HG03045 (cell line): Measurements from ENCODE around the gene MAOB.

ENCODE experiments used
- ATAC-seq: cut with Tn5 transposase; IDR thresholded peaks from one replicate; pipeline ENCODE4 v1.9.1; 2021; ENCODE audit warnings: mild to moderate bottlenecking, moderate library complexity; ENCODE audit not compliant: unreplicated experiment

Gene MAOB

GRCh38 chrX:43861750-43862149 lies 20.5 kb downstream of the MAOB start:
- ATAC-seq, result no peak

DNA sequence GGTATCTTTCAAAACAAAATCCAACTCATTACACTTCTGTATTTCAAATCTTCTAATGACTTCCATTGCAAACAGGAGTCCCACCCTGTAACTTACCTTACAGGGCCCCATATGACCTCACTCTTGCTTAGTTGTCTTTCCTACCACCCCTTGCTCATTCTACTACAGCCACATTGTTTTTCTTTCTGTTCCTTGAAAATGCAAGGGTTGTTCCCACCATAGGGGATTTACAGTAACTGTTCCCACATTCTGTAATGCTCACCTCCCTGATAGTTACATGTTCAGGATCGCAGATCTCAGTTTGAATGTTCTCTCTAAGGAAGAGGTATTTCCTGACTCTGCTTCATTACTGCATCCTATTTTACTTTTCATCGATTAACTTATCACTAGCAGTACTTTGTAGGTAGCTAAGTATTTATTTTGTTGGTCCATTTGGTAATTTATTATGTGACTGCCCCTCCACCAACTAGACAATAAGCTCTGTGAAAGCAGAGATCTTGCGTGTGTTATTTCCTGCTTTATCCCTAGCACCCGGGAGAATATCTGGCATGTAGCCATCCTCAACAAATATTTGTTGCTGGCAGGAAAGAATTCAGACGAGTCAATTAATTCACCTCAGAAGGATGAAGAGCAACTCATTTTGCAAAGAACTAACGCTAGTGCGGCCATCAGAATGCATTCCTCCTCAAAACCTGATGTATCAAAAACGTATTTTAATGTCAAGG lies 21.4 kb downstream of the MAOB start:
- no peak for ATAC-seq

DNA sequence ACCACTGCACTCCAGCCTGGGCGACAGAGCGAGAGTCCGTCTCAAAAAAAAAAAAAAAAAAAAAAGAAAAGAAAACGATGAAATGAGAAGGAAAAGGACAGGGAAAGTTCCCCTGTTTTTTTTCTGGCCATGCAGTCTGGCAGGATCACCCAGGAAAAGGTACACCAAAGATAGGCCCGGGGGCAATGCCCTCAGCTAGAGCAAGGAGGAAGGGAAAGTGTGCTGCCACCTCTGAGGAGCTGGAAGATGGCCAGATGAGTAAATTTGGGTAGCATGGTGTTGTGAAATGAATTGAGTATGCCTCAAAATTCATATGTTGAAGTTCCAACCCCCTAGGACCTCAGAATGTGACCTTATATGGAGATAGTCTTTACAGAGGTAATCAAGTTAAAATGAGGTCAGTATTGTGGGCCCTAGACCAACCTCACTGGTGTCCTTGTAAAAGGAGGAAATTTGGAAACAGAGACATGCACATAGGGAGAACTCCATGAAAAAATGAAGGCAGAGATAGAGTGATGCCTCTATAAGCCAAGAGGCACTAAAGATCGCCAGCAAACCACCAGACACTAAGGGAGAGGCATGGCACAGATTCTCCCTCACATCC lies 28.9 kb downstream of the MAOB start:
- ATAC-seq, result no peak

DNA sequence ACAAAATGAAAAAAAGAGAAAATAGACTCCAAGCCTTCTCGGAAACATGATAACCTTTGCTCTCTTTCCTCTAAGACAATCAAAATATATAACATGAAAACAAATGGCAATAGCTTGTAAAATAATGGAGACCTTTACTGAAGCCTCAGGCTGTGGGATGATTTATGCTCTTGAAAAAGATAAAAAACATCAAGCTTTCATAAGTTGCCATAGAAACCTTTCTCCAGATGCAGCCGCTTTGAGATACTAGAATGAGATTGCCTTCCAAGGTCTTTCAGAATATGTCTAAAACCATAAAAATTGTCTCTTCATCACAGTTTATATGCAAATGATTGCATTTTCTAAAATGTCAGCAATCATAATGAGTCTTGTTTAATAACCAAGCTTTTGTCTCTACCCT lies 31.6 kb downstream of the MAOB start:
- ATAC-seq, result no peak

DNA sequence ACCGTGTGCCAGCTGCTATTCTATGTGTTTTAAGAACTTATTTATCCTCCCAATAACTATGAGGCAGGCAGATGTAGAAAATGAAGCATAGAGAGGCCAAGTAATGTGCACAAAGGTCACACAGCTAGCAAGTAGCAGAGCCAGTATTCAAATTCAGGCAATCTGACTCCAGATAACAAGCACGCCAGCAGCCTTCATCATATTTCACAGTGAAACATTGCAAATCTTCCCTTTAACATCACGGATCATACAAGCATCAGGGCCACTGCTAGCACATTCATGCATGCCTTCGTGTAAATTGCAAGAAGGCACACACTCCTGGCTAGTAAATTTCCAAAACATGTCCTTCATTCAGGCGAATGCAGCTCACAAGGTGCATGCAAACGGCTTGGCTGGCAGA lies 33.1 kb downstream of the MAOB start:
- no peak for ATAC-seq

DNA sequence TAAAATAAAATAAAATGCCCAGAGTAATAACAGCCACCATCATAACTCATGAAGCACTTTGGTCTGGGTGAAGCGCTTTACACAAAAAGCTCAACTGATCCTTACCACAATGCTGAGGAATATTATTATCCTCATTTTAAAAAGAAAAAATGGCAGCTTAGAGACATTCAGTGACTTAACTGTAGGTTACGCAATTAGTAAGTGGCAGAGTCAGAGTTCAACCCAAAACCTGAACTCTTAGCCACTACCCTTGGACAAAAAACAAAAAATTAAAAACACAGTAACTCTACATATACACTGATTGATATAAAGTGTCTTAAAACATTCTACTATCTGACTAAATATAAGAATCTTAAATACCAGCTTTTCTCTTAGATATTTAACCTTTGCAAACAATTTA lies 34.9 kb downstream of the MAOB start:
- ATAC-seq, result no peak

- no peak for ATAC-seq
These were observed 35.7 kb downstream of the MAOB start for GRCh38 chrX:43846558-43846957.

GRCh38 chrX:43845776-43846175 lies 36.5 kb downstream of the MAOB start:
- no peak for ATAC-seq

DNA sequence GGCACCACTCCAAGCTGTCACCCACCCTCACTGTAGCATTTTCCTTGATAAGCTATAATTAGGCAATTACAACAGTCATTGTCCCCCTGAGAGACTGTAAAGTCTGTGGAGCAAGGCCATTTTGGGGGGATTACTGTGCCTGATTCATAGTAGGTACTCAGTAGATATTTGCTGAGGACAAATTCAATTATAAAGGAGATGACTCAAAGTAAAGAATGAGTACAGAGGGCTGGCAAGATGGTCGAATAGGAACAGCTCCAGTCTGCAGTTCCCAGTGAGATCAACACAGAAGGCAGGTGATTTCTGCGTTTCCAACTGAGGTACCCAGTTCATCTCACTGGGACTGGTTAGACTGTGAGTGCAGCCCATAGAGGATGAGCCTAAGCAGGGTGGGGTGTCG lies 42.0 kb downstream of the MAOB start:
- ATAC-seq, result no peak

- no peak for ATAC-seq
These were observed 45.6 kb downstream of the MAOB start for GRCh38 chrX:43836435-43837184.

- no peak for ATAC-seq
These were observed 46.7 kb downstream of the MAOB start for GRCh38 chrX:43835559-43835958.

GRCh38 chrX:43827791-43828190 lies 54.5 kb downstream of the MAOB start:
- no peak for ATAC-seq

GRCh38 chrX:43822014-43822413 lies 60.2 kb downstream of the MAOB start:
- ATAC-seq, result no peak

GRCh38 chrX:43817444-43817843 lies 64.8 kb downstream of the MAOB start:
- no peak for ATAC-seq

- no peak for ATAC-seq
These were observed 67.0 kb downstream of the MAOB start for GRCh38 chrX:43815209-43815608.

DNA sequence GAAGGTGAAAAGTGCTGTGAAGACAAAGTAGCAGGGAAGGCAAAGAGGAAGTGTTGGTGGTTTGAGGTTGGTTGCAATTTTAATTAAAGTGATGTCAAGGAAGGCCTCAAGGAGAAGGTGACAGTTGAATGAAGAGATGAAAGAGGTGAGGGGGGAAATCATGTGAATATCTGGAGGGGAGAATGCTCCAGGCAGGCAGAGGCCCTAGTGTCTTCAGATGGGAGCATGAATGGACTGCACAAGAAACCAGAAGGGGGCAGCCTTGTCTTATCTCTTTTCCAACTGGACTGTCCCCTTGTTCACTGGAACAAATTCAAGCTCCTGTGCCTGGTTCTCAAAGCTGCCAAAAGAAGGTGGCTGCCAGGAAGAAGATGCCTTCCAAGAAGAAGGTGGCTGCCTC lies 68.4 kb downstream of the MAOB start:
- no peak for ATAC-seq

GRCh38 chrX:43813319-43813718 lies 68.9 kb downstream of the MAOB start:
- no peak for ATAC-seq

- ATAC-seq, result no peak
These were observed 72.8 kb downstream of the MAOB start for GRCh38 chrX:43809463-43809862.

DNA sequence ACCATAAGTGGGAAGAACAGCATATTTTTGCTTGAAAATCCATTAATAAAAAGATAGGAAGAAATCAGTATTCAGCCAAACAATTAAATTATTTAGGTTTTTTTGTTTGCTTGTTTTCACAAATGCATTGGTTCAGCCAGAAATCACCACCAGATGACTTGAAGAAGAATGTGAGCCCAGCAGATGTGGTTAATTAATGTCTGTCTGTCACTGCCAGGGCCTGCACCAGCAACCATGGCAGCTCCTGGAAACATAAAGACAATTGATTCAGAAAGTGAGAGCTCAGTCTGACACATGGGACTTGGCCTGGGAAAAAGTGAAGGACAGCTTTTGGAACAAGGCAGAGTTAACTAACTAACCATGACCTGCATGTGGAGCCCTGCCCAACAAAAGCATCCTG lies 74.0 kb downstream of the MAOB start:
- no peak for ATAC-seq

- no peak for ATAC-seq
These were observed 76.7 kb downstream of the MAOB start for GRCh38 chrX:43805579-43805978.

DNA sequence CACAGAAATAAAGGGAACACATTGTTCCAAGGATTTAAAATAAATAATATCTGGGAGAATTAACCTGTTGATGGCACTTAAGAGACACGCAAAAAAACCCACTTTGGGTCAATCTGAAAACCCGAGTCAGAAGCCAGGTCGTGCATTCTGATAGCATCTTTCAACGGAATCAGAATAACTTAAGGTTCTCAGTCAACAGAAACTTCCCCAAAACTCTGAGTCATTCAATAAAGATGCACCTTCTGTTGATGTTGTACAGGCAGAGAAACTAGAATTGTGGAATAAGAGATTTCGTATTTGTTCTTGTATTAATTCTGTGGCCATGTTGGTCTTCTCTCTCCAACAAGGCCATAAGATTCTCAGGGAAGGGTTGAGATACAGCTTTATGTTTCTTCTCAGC lies 78.2 kb downstream of the MAOB start:
- ATAC-seq, result no peak

DNA sequence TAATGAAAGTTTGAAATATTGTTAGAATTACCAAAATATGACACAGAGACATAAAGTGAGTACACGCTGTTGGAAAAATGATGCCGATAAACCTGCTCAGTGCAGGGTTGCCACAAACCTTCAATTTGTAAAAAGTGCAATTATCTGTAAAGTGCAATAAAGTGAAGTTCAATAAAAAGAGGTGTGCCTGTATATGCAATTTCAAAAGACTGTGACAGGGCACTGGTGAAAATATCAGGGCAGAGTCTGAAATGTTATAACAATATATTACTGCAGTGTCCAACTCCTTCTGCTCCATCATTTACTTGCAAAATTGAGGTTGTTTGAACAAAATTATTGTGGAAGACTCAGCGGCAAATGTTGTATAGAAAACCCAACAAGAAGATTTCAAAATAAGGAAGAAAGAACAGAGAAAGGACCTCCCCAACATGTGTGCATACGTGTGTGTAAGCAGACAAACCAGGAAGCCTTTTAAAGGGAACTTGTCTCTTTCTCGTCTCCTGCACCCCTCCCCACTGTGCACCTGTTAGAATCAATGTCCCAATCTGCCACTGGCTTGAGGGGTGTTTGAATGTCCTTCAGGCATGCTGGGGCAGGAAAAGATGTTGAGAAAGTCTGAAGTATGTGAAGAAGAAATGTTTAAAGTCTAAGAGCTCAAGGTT lies 96.2 kb downstream of the MAOB start:
- ATAC-seq, result no peak
